HCT116 (cell line): Measurements from ENCODE around the gene RCBTB2. TPM values are rescaled to one million over a fixed set of nuclear protein-coding genes. Genes with fewer than 3 reads are reported as not detected.

Source experiments
- ATAC-seq: fragments of 200-7000 bp; cut with Tn5 transposase; 2 replicates; pipeline ENCODE4 v1.9.1; 2020; ENCODE audit warnings: mild to moderate bottlenecking, moderate library complexity
- BruUV-seq: library from RNA; stranded (reverse); fragments of 400-500 nt; replicated peaks from 2 replicates; lab custom pipeline; 2021; lab: Mats Ljungman, UMichigan
- CTCF ChIA-PET: fragments of 300-600 bp; sonication (Branson Sonifier 250); formaldehyde crosslinking; loops from one replicate; lab custom pipeline; 2021; ENCODE audit warnings: antibody characterized with exemption; lab: Charles Lee
- POLR2A ChIA-PET: fragments of 300-600, 350-600 bp; sonication (Branson Sonifier 250); formaldehyde crosslinking; loops from one replicate; lab custom pipeline; 2021; ENCODE audit warnings: antibody characterized with exemption; lab: Charles Lee
- RAD21 ChIA-PET, 2 experiments: fragments of 300-600 bp; sonication (Branson Sonifier 250); formaldehyde crosslinking; loops; one replicate each; lab custom pipeline; 2023; ENCODE audit warnings: low total read pairs in 2 of 2; ENCODE audit not compliant: uncharacterized antibody in 2 of 2, unreplicated experiment in 2 of 2, low non-redundant PET in 1 of 2; lab: Charles Lee
- DNase-seq: peaks from one replicate; pipeline ENCODE4 v3.0.0-alpha.2; 2010; ENCODE audit warnings: low read depth, low spot score
- H2AFZ ChIP-seq: fragments of 200-600 bp; shearing (Covaris generic), sonication (generic); 2 replicates; pipeline ENCODE4 v1.6.1; 2017; ENCODE audit warnings: low read depth, mixed run types, mixed read lengths, antibody characterized with exemption, low read length; ENCODE audit not compliant: poor library complexity, severe bottlenecking
- H3K27ac ChIP-seq: 2 replicates; pipeline ENCODE4 v1.5.1; 2012; ENCODE audit warnings: low read depth, low read length
- H3K27me3 ChIP-seq: fragments of 200-600 bp; sonication (generic); 2 replicates; pipeline ENCODE4 v1.6.1; 2016; ENCODE audit warnings: mixed run types, low read length, mixed read lengths; ENCODE audit not compliant: insufficient read depth
- H3K36me3 ChIP-seq, 2 experiments: fragments of 200-500 bp in 1 of 2; fragments of 200-600 bp in 1 of 2; sonication (Bioruptor generic) in 1 of 2; sonication (generic) in 1 of 2; 2 replicates each; pipeline versions ENCODE4 v1.5.1 to v1.6.1; 2014 to 2016; ENCODE audit warnings: low read length in 2 of 2, inconsistent platforms in 1 of 2, mixed read lengths in 1 of 2, mixed run types in 1 of 2; ENCODE audit not compliant: insufficient read depth in 2 of 2, control insufficient read depth in 1 of 2
- H3K4me1 ChIP-seq, 2 experiments: fragments of 200-600 bp in 1 of 2; sonication (generic) in 1 of 2; 2 replicates each; pipeline versions ENCODE4 v1.5.1 to v1.6.1; 2012 to 2017; ENCODE audit warnings: low read length in 2 of 2, inconsistent platforms in 1 of 2, mild to moderate bottlenecking in 1 of 2, mixed read lengths in 1 of 2, mixed run types in 1 of 2, moderate library complexity in 1 of 2; ENCODE audit not compliant: insufficient read depth in 2 of 2, control insufficient read depth in 1 of 2
- H3K4me2 ChIP-seq: fragments of 200-600 bp; sonication (generic); 2 replicates; pipeline ENCODE4 v1.6.1; 2017; ENCODE audit warnings: mixed run types, low read length, mixed read lengths
- H3K4me3 ChIP-seq, 2 experiments: fragments of 200-600 bp in 1 of 2; sonication (generic) in 1 of 2; replicated peaks in 1 of 2; 2 replicates each; pipeline ENCODE4 v1.5.1; 2011 to 2016; ENCODE audit warnings: low read length in 2 of 2, control low read depth in 1 of 2, low read depth in 1 of 2, mild to moderate bottlenecking in 1 of 2, mixed read lengths in 1 of 2, mixed run types in 1 of 2
- H3K79me2 ChIP-seq: fragments of 200-600 bp; sonication (generic); 2 replicates; pipeline ENCODE4 v1.6.1; 2017; ENCODE audit warnings: mild to moderate bottlenecking, mixed run types, low read length, moderate library complexity, mixed read lengths; ENCODE audit not compliant: insufficient read depth
- H3K9ac ChIP-seq: fragments of 200-600 bp; sonication (generic); 2 replicates; pipeline ENCODE4 v1.6.1; 2016; ENCODE audit warnings: low read length, mixed read lengths
- H3K9me2 ChIP-seq: fragments of 200-600 bp; sonication (generic), shearing (Covaris generic); 2 replicates; pipeline ENCODE4 v1.6.1; 2017; ENCODE audit warnings: mixed run types, mild to moderate bottlenecking, moderate library complexity; ENCODE audit not compliant: insufficient read depth
- H3K9me3 ChIP-seq, 2 experiments: fragments of 200-500 bp in 1 of 2; fragments of 200-600 bp in 1 of 2; sonication (Bioruptor generic) in 1 of 2; sonication (generic) in 1 of 2; 2 replicates each; pipeline ENCODE4 v1.6.1; 2014 to 2017; ENCODE audit warnings: low read length in 2 of 2, mixed read lengths in 2 of 2, inconsistent platforms in 1 of 2, low read depth in 1 of 2, mild to moderate bottlenecking in 1 of 2, mixed run types in 1 of 2, moderate library complexity in 1 of 2; ENCODE audit not compliant: control insufficient read depth in 1 of 2, insufficient read depth in 1 of 2
- H4K20me1 ChIP-seq: fragments of 200-600 bp; sonication (generic), shearing (Covaris generic); 2 replicates; pipeline ENCODE4 v1.6.1; 2017; ENCODE audit warnings: mixed run types, mild to moderate bottlenecking, moderate library complexity; ENCODE audit not compliant: insufficient read depth
- EZH2 ChIP-seq: fragments of 200-600 bp; sonication (generic); IDR thresholded peaks from 2 replicates; pipeline ENCODE4 v1.6.1; 2017; ENCODE audit warnings: antibody characterized with exemption, mixed run types
- MAX ChIP-seq: IDR thresholded peaks from 2 replicates; pipeline ENCODE4 v1.6.1; 2012
- intact Hi-C: fragments of 100-400 bp; cut with micrococcal nuclease; formaldehyde crosslinking; loops from 2 replicates; pipeline ENCODE4 v1.10.0; 2022
- total RNA-seq: library from RNA; stranded (reverse); gene quantifications from one replicate; pipeline ENCODE4 v1.2.1, GENCODE V29; 2021; ENCODE audit not compliant: unreplicated experiment

RCBTB2 gene
- total RNA-seq, 1 experiment from 2014 or later = 1.3 TPM

GRCh38 chr13:48443442-48444208 lies 89.3 kb downstream of the RCBTB2 start:
- no peaks in the 10 kb centered on the region for H3K79me2 ChIP-seq
- no peaks in the 10 kb centered on the region for H4K20me1 ChIP-seq
- no TSS peak for BruUV-seq
- no peaks in the 10 kb centered on the region for H3K27me3 ChIP-seq
- ChIA-PET POLR2A (no interaction called here), CTCF (no interaction called here), RAD21 (no interaction called here)
- H2AFZ ChIP-seq = no peak overlapping the region
- H3K9me2 ChIP-seq = no peaks in the 10 kb centered on the region
- no peak overlapping the region for H3K4me3 ChIP-seq
- H3K4me2 ChIP-seq = no peak overlapping the region
- no peak overlapping the region for H3K27ac ChIP-seq
- peaks cover 0 to 5% of the 10 kb centered on the region in 2 experiments; a peak in 2 of 4 replicates for H3K4me1 ChIP-seq
- H3K36me3 ChIP-seq = no peaks in the 10 kb centered on the region
- intact Hi-C loops = no loop called here
- no peak for TF ChIP-seq EZH2
- no peak for TF ChIP-seq MAX
- H3K9me3 ChIP-seq = no peaks in the 10 kb centered on the region
- no peak for ATAC-seq
- no peak overlapping the region for H3K9ac ChIP-seq
- DNase-seq = no peak

Other genes with a start within 250 kb of the RCBTB2 start
- 36.7 TPM for gene RB1, start 229.3 kb downstream of the RCBTB2 start, total RNA-seq
- gene LPAR6, start 120.0 kb downstream of the RCBTB2 start, total RNA-seq = 0.12 TPM
- not detected for gene CYSLTR2, start 120.8 kb upstream of the RCBTB2 start, total RNA-seq